Measurements from ENCODE around the gene ADM5.

GRCh38 chr19:49692147-49692506 lies 2.7 kb downstream of the ADM5 start:
- TF ChIP-seq CTCF (IDR thresholded peaks at IDR 0.05; ENCODE audit: low read length) (no peak), EZH2 (IDR thresholded peaks at IDR 0.05; ENCODE audit: borderline replicate concordance, low read length) (no peak)
